ENCODE data around the gene COL5A1. TPM values are rescaled to one million over a fixed set of nuclear protein-coding genes. Genes with fewer than 3 reads are reported as not detected.
A peak's percentile ranks its signal among the peaks of the same experiment; 100 is the strongest.

COL5A1 gene
- total RNA-seq, 2 donors from 2014 or later = 10.9 to 22.0 TPM

DNA sequence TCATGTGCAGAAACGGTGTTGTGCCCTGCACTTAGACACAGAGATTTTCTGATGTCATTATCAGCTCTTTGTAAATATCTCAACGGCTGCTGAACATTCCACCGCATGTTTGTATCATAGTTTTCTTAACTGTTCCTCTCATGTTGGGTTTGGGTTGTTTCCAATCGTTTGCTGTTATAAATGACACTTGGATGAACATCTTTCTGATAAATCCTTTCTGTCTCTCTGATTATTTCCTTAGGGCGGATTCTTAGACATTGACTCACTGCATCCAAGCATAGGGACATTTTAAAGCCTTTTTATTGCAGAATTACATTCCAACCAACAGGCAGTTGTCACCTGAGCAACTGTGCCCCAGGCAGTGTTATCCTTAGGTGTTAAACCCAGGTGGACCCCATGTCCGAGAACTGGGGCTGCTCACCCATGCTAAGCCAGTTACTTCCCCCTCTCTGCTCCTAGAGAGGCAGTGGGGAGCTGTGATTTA, 28.5 kb downstream of the COL5A1 start:
- Histone ChIP-seq H3K4me3 (no peak overlapping the region), H3K36me3 (no peaks in the 10 kb centered on the region), H3K27ac (peak overlapping the region in 1 of 2 donors; percentile 18), H3K4me1 (peaks cover 0 to 23% of the 10 kb centered on the region in 2 donors), H3K27me3 (no peaks in the 10 kb centered on the region), H3K9me3 (no peaks in the 10 kb centered on the region)
- no peak for DNase-seq (ENCODE audit: low spot score)
- TF ChIP-seq, protein P1, sequence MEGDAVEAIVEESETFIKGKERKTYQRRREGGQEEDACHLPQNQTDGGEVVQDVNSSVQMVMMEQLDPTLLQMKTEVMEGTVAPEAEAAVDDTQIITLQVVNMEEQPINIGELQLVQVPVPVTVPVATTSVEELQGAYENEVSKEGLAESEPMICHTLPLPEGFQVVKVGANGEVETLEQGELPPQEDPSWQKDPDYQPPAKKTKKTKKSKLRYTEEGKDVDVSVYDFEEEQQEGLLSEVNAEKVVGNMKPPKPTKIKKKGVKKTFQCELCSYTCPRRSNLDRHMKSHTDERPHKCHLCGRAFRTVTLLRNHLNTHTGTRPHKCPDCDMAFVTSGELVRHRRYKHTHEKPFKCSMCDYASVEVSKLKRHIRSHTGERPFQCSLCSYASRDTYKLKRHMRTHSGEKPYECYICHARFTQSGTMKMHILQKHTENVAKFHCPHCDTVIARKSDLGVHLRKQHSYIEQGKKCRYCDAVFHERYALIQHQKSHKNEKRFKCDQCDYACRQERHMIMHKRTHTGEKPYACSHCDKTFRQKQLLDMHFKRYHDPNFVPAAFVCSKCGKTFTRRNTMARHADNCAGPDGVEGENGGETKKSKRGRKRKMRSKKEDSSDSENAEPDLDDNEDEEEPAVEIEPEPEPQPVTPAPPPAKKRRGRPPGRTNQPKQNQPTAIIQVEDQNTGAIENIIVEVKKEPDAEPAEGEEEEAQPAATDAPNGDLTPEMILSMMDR (IDR thresholded peaks at IDR 0.05) = no peak

DNA sequence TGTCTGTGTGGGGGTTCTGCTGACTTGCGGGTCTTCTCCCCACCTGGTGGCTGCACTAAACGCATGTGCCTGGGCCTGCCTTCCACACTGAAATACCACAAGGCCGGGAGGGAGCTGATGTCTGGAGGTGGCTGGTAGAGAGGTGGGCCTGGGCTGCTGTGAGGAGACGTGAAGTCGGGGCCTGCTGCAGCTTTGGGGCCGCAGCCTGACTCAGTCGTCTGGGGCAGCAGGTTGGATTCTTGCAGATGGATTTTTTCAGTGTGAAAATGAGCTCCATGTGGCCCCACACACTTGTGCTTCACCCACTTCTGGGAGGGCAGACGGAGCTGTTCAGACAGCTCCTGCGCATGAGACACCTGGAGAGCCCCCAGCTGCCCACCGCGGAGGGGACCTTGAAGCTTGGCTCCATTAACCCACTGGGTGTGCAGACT, 29.3 kb downstream of the COL5A1 start:
- H3K4me1 ChIP-seq = peaks cover 0 to 23% of the 10 kb centered on the region in 2 donors
- no peak for DNase-seq (ENCODE audit: low spot score)

DNA sequence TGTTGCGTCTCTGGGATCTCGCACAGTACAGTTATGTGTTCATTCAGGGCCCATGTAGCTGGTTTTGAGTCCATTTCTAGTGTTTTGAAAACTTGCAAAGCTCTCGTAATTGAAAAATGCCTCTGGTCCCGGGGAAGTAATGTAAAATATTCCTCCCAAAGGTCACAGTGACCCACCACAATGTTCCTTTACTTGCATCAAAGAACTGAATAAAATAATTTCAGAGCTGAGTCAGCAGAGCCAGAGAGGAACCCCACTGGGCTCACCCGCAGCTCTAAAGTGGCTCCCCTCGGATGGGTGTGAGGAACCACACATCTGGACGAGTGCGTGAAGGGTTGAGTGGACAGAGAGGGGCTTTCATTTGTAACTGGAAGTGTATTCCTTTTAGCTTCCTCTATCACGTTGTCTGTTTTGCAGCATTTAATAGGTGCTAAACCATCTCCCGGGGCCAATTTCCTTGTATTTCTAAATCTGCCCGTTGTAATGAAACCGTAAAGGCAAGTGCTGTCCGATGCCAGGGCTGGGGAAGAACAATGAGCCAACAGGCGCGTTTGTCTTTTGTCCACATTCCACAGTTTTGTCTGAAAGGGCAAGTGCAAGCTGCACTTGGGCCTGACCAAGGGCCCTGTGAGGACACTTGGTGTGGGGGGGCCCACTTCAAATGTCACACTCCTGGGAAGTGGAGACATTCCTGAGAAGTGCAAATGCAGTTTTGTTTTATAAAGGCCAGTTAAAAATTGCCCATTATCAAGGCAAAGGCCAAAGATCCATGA, 29.9 kb downstream of the COL5A1 start:
- Histone ChIP-seq H3K9me3 (peaks cover 0 to 3% of the 10 kb centered on the region in 2 donors), H3K36me3 (no peaks in the 10 kb centered on the region), H3K27ac (no peak overlapping the region), H3K27me3 (no peaks in the 10 kb centered on the region), H3K4me1 (peaks cover 0 to 23% of the 10 kb centered on the region in 2 donors), H3K4me3 (no peak overlapping the region)
- TF ChIP-seq, protein P1 (IDR thresholded peaks at IDR 0.05) = no peak
- no peak for DNase-seq (ENCODE audit: low spot score)

More for the DNA sequence above, 29.3 kb downstream of the COL5A1 start:
- Histone ChIP-seq H3K27ac (no peak overlapping the region), H3K27me3 (no peaks in the 10 kb centered on the region), H3K9me3 (peaks cover 0 to 3% of the 10 kb centered on the region in 2 donors), H3K4me3 (no peak overlapping the region), H3K36me3 (no peaks in the 10 kb centered on the region)
- TF ChIP-seq, protein P1 (IDR thresholded peaks at IDR 0.05) = no peak

DNA sequence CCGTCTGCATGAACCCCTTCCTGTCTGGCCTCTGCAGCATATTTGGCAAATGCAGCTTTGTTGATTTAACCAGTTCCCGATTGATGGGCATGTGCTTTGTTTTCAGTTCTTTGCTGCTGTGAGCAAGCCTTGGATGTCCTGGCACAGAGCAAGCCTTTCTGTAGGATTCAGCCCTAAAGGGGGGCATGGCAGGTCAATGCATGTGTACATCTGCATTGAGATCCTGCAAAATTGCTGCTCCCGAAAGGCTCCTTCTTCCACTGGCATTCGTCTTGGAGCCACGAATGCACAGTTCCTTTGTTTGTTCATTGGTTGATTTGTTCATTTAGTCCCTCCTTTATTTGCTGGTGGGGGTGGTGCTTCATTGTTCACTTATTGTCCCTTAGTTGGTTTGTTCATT, 34.8 kb downstream of the COL5A1 start:
- Histone ChIP-seq H3K27ac (no peak overlapping the region), H3K27me3 (no peaks in the 10 kb centered on the region), H3K4me1 (peaks cover 0 to 18% of the 10 kb centered on the region in 2 donors), H3K9me3 (peaks cover 0 to 3% of the 10 kb centered on the region in 2 donors), H3K4me3 (no peak overlapping the region), H3K36me3 (no peaks in the 10 kb centered on the region)
- no peak for DNase-seq (ENCODE audit: low spot score)
- TF ChIP-seq, protein P1 (IDR thresholded peaks at IDR 0.05) = no peak

DNA sequence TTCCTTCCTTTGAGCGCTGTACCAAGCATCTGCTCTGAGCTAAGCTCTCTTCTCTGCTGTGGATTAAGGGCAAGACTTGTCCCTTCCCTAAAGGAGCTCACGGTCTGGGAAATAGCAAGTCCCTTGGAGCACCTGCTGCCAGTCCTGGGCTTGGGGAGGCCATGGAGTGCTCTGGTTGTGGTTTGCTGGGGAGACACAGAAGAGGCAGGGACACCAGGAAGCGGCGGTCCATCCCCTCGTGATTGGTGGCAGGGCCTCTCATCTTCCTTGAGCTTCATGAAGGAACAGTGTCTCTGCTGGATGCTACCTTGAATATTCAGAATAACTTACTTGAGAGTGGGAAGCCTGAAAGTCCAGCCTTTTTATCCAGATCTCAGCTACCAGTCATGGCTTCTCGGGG, 35.3 kb downstream of the COL5A1 start:
- H3K27me3 ChIP-seq = no peaks in the 10 kb centered on the region
- peaks cover 0 to 3% of the 10 kb centered on the region in 2 donors for H3K9me3 ChIP-seq
- TF ChIP-seq, protein P1 (IDR thresholded peaks at IDR 0.05) = no peak
- no peak overlapping the region for H3K4me3 ChIP-seq
- no peak for DNase-seq (ENCODE audit: low spot score)
- H3K36me3 ChIP-seq = no peaks in the 10 kb centered on the region
- H3K27ac ChIP-seq = no peak overlapping the region
- peaks cover 0 to 20% of the 10 kb centered on the region in 2 donors for H3K4me1 ChIP-seq

Data from right atrium auricular region (tissue), 2 donors.